Keratinocyte (primary cell): ENCODE measurements around the gene MYBPC3. TPM values are rescaled to one million over a fixed set of nuclear protein-coding genes. Genes with fewer than 3 reads are reported as not detected.

Source experiments
- DNase-seq: peaks from one replicate; pipeline ENCODE4 v3.0.0-alpha.2; 2011; ENCODE audit warnings: low read depth, missing footprints, low spot score
- FAIRE-seq: peaks from 2 replicates; lab custom pipeline; 2011; peaks lifted over from hg19 to GRCh38; lab: Jason Lieb, UNC
- H2AFZ ChIP-seq: 2 replicates; pipeline ENCODE4 v1.6.0; 2012; ENCODE audit warnings: low read length, control low read depth, inconsistent platforms; ENCODE audit not compliant: control insufficient read depth
- H3K27ac ChIP-seq: 2 replicates; pipeline ENCODE4 v1.5.1; 2011; ENCODE audit warnings: low read length; ENCODE audit not compliant: control insufficient read depth, insufficient read depth
- H3K27me3 ChIP-seq: 3 replicates; pipeline ENCODE4 v1.6.0; 2011; ENCODE audit warnings: low read length; ENCODE audit not compliant: control insufficient read depth, insufficient read depth; ENCODE audit errors: extremely low read depth
- H3K36me3 ChIP-seq, 2 experiments: 2 replicates in 1 of 2; 3 replicates in 1 of 2; pipeline ENCODE4 v1.5.1; 2011; ENCODE audit warnings: low read length in 2 of 2, mild to moderate bottlenecking in 1 of 2; ENCODE audit not compliant: control insufficient read depth in 2 of 2, insufficient read depth in 2 of 2; ENCODE audit errors: extremely low read depth in 1 of 2
- H3K4me1 ChIP-seq: 3 replicates; pipeline ENCODE4 v1.5.1; 2011; ENCODE audit warnings: low read length; ENCODE audit not compliant: control insufficient read depth, insufficient read depth; ENCODE audit errors: extremely low read depth
- H3K4me2 ChIP-seq: 3 replicates; pipeline ENCODE4 v1.6.0; 2011; ENCODE audit warnings: low read depth, low read length; ENCODE audit not compliant: control insufficient read depth, insufficient read depth; ENCODE audit errors: extremely low read depth
- H3K4me3 ChIP-seq, 3 experiments: fragments of 200-600 bp in 1 of 3; sonication (generic) in 1 of 3; 2 replicates in 2 of 3; 3 replicates in 1 of 3; pipeline ENCODE4 v1.5.1; 2011 to 2016; ENCODE audit warnings: low read length in 3 of 3, mild to moderate bottlenecking in 3 of 3, control low read depth in 2 of 3, inconsistent platforms in 1 of 3, low read depth in 1 of 3, mixed read lengths in 1 of 3, mixed run types in 1 of 3, moderate library complexity in 1 of 3; ENCODE audit not compliant: control insufficient read depth in 2 of 3, insufficient read depth in 2 of 3; ENCODE audit errors: extremely low read depth in 1 of 3
- H3K79me2 ChIP-seq: 2 replicates; pipeline ENCODE4 v1.6.0; 2012; ENCODE audit warnings: low read length; ENCODE audit not compliant: control insufficient read depth, insufficient read depth
- H3K9ac ChIP-seq: 3 replicates; pipeline ENCODE4 v1.6.0; 2011; ENCODE audit warnings: low read length; ENCODE audit not compliant: control insufficient read depth, insufficient read depth; ENCODE audit errors: extremely low read depth
- H3K9me1 ChIP-seq: 3 replicates; pipeline ENCODE4 v1.6.0; 2011; ENCODE audit warnings: low read length; ENCODE audit not compliant: control insufficient read depth, insufficient read depth; ENCODE audit errors: extremely low read depth
- H3K9me3 ChIP-seq: 2 replicates; pipeline ENCODE4 v1.5.1; 2012; ENCODE audit warnings: low read depth, low read length; ENCODE audit not compliant: control insufficient read depth
- H4K20me1 ChIP-seq: 3 replicates; pipeline ENCODE4 v1.6.0; 2011; ENCODE audit warnings: low read length; ENCODE audit not compliant: control insufficient read depth, insufficient read depth; ENCODE audit errors: extremely low read depth
- CTCF ChIP-seq, 3 experiments: IDR thresholded peaks in 1 of 3; conservative IDR thresholded peaks in 1 of 3; optimal IDR thresholded peaks in 1 of 3; 2 replicates in 2 of 3; 3 replicates in 1 of 3; pipeline versions ENCODE3 to v1.5.1; 2011; ENCODE audit warnings: low read length in 3 of 3, mild to moderate bottlenecking in 3 of 3, moderate library complexity in 2 of 3, control low read depth in 1 of 3, inconsistent platforms in 1 of 3; ENCODE audit not compliant: insufficient read depth in 2 of 3; ENCODE audit errors: extremely low read depth in 1 of 3
- EZH2 ChIP-seq: IDR thresholded peaks from one replicate; pipeline ENCODE4 v1.6.1; 2012; ENCODE audit warnings: inconsistent platforms, mild to moderate bottlenecking, low read length, moderate library complexity
- dilution Hi-C: fragments of 300-500 bp; cut with MboI; formaldehyde crosslinking; loops from one replicate; pipeline ENCODE4 v1.7.0; 2020; ENCODE audit warnings: low sequenced_read_pairs; ENCODE audit not compliant: extremely low pct_ligation_motif_present
- polyA plus RNA-seq, 5 experiments: library from polyadenylated mRNA; depleted of rRNA in 3 of 5; stranded (reverse) in 3 of 5; stranded (forward) in 1 of 5; unstranded in 1 of 5; fragments of >200 nt; gene quantifications; 1 replicate in 1 of 5; 2 replicates in 3 of 5; 3 replicates in 1 of 5; pipeline versions ENCODE4 v1.2.1 to v1.2.3, GENCODE V29; 2011 to 2012; ENCODE audit warnings: missing spikeins in 2 of 5, low read depth in 1 of 5, low replicate concordance in 1 of 5

MYBPC3 gene
- polyA plus RNA-seq, 1 donor (not counting 4 experiments of a cell fraction or from before 2014, with no cell fraction given), result not detected

- DNase-seq, result no peak
- no peak overlapping the region for H3K4me3 ChIP-seq
Observed at GRCh38 chr11:47375546-47376085, 23.1 kb upstream of the MYBPC3 start.

GRCh38 chr11:47375020-47375419 is 22.5 kb upstream of the MYBPC3 start:
- H3K4me2 ChIP-seq, result no peak overlapping the region
- H3K79me2 ChIP-seq, result no peaks in the 10 kb centered on the region
- FAIRE-seq (no peak), DNase-seq (no peak)
- dilution Hi-C loops, result no loop called here
- no peak overlapping the region for H3K4me3 ChIP-seq
- H3K9ac ChIP-seq, result no peak overlapping the region
- no peaks in the 10 kb centered on the region for H3K36me3 ChIP-seq
- no peaks in the 10 kb centered on the region for H3K9me1 ChIP-seq
- H3K27ac ChIP-seq, result no peak overlapping the region
- no peaks in the 10 kb centered on the region for H3K27me3 ChIP-seq
- H2AFZ ChIP-seq, result no peak overlapping the region
- TF ChIP-seq EZH2, result no peak
- TF ChIP-seq CTCF (optimal IDR thresholded peaks at IDR 0.05 in 1 of 3, IDR thresholded peaks at IDR 0.05 in 1 of 3, conservative IDR thresholded peaks at IDR 0.05 in 1 of 3; ENCODE audit: extremely low read depth in 1 of 3, insufficient read depth in 2 of 3, low read length in 3 of 3), result no peak
- H4K20me1 ChIP-seq, result no peaks in the 10 kb centered on the region
- H3K9me3 ChIP-seq, result no peaks in the 10 kb centered on the region
- H3K4me1 ChIP-seq, result peaks cover 6% of the 10 kb centered on the region

More at GRCh38 chr11:47375546-47376085, 23.1 kb upstream of the MYBPC3 start:
- Histone ChIP-seq H3K9me1 (no peaks in the 10 kb centered on the region), H3K9ac (no peak overlapping the region), H2AFZ (no peak overlapping the region), H4K20me1 (no peaks in the 10 kb centered on the region), H3K4me1 (peaks cover 6% of the 10 kb centered on the region), H3K27me3 (no peaks in the 10 kb centered on the region), H3K36me3 (no peaks in the 10 kb centered on the region), H3K27ac (no peak overlapping the region), H3K9me3 (no peaks in the 10 kb centered on the region), H3K79me2 (no peaks in the 10 kb centered on the region), H3K4me2 (no peak overlapping the region)
- dilution Hi-C loops, result no loop called here
- no peak for TF ChIP-seq CTCF (optimal IDR thresholded peaks at IDR 0.05 in 1 of 3, IDR thresholded peaks at IDR 0.05 in 1 of 3, conservative IDR thresholded peaks at IDR 0.05 in 1 of 3; ENCODE audit: extremely low read depth in 1 of 3, insufficient read depth in 2 of 3, low read length in 3 of 3)
- TF ChIP-seq EZH2, result no peak
- FAIRE-seq, result no peak
